Immature natural killer cell (primary cell): ENCODE measurements around the gene ERCC1. TPM values are rescaled to one million over a fixed set of nuclear protein-coding genes. Genes with fewer than 3 reads are reported as not detected.
A peak's percentile ranks its signal among the peaks of the same experiment; 100 is the strongest.

ENCODE experiments used
- DNase-seq, 3 donors: peaks; one replicate each; pipeline ENCODE4 v3.0.0; 2022; ENCODE audit warnings: mixed read lengths in 1 of 3
- H3K27ac Mint-ChIP-seq, 6 donors: one replicate each; pipeline ENCODE4 v1.8.0; 2020; ENCODE audit warnings: mixed read lengths in 6 of 6, mild to moderate bottlenecking in 5 of 6, inconsistent platforms in 4 of 6, moderate library complexity in 3 of 6
- H3K27me3 Mint-ChIP-seq, 3 donors: one replicate each; pipeline ENCODE4 v1.8.0; 2020 to 2021; ENCODE audit warnings: low read depth in 3 of 3, mild to moderate bottlenecking in 3 of 3, mixed read lengths in 3 of 3, moderate library complexity in 3 of 3, inconsistent platforms in 1 of 3
- H3K36me3 Mint-ChIP-seq, 3 donors: one replicate each; pipeline ENCODE4 v1.8.0; 2020; ENCODE audit warnings: mixed read lengths in 3 of 3, inconsistent platforms in 2 of 3, mild to moderate bottlenecking in 2 of 3
- H3K4me1 Mint-ChIP-seq, 2 donors: one replicate each; pipeline ENCODE4 v1.8.0; 2020; ENCODE audit warnings: inconsistent platforms in 2 of 2, mild to moderate bottlenecking in 2 of 2, mixed read lengths in 2 of 2, moderate library complexity in 1 of 2
- H3K4me3 Mint-ChIP-seq, 5 donors: one replicate each; pipeline ENCODE4 v1.8.0; 2020; ENCODE audit warnings: mild to moderate bottlenecking in 5 of 5, mixed read lengths in 5 of 5, inconsistent platforms in 3 of 5, moderate library complexity in 3 of 5
- H3K9me3 Mint-ChIP-seq, 6 donors: one replicate each; pipeline ENCODE4 v1.8.0; 2020; ENCODE audit warnings: mild to moderate bottlenecking in 6 of 6, mixed read lengths in 6 of 6, inconsistent platforms in 4 of 6, moderate library complexity in 3 of 6
- polyA plus RNA-seq, 3 donors: library from polyadenylated mRNA; unstranded; fragments of 300-500 nt; fragmentation: Illumina TruSeq; gene quantifications; one replicate each; pipeline ENCODE4 v1.2.3, GENCODE V29; 2021

ERCC1 gene
- polyA plus RNA-seq, 3 donors from 2014 or later: 50.8 to 62.2 (median 54.5) TPM

DNA sequence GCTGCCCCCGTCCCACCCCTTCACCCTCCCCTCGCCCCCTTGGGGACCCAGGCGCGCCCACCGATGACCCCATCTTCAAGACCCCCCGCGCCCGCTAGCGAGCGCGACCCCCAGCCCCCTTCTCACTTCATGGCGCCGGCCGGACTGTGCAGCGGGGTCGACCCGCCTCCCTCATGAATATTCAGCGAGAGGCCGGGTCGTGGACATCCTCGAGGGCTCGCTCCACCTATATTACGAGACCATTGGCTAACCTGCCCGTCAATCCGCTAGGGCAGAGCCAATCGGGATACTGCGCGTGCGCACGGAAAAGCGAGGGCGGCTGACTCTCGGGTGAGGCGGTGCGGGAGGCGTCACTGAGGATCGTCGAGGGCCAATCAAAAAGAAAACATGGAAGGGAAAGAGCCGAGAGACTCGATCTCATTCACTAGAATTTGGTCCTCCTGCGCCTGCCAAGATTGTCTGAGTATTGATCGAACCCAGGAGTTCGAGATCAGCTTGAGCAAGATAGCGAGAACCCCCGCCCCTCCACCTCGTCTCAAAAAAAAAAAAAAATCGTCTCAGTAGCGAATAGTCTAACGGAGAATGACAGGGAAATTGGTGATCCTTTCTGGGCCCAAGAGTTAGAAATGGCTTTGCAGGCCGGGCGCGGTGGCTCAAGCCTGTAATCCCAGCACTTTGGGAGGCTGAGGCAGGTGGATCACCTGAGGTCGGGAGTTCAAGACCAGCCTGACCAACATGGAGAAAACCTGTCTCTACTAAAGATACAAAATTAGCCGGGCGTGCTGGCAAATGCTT lies 53.1 kb downstream of the ERCC1 start, which contains the start of gene ERCC2:
TSS of gene ERCC2 (minus strand) at position 164 of the 795 bp plus-strand sequence. CDS start at position 131, 33 bp downstream.
- Mint-ChIP-seq H3K4me1 (peaks cover 11 to 18% of the 10 kb centered on the region in 2 donors), H3K27ac (peak within 1 kb of the TSS; percentile 90 to 98 (median 98)), H3K4me3 (peak within 1 kb of the TSS; percentile 93 to 98 (median 94)), H3K36me3 (no peaks in the 10 kb centered on the region), H3K27me3 (peaks cover 1 to 7% (median 4%) of the 10 kb centered on the region in 3 donors), H3K9me3 (no peaks in the 10 kb centered on the region)
- DNase-seq: peak; percentile 100

DNA sequence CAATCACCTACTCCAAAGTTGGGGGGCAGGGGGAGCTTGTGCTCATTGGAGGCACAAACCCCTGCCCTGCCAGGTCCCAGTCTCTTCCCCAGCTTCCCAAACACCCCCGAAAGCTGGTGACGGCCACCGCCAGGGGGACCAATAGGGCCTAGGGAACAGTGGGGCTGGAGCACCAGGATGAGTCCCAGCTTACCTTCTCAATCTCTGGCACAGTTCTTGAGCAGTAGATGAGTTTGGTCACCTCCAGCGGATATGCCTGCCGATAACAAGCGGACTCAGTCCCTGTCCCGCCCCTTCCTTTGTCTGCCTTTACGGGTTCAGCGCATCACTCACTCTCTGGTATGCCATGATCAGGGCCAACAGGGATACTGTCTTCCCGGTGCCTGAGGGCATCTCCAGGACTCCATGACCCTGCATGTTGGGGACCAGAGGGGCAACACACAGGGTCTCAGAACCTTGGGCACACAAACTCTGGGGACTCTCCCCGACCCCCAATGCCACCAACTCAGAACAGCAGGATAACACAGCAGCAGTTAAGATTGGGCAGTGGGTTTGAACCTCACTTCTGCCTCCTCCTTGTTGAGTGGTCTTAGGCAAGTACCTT lies 54.9 kb downstream of the ERCC1 start:
- peaks cover 11 to 18% of the 10 kb centered on the region in 2 donors for H3K4me1 Mint-ChIP-seq
- peaks cover 1 to 7% (median 2%) of the 10 kb centered on the region in 3 donors for H3K27me3 Mint-ChIP-seq
- H3K4me3 Mint-ChIP-seq: peak overlapping the region; percentile 34 to 70 (median 60)
- no peaks in the 10 kb centered on the region for H3K36me3 Mint-ChIP-seq
- DNase-seq: no peak
- H3K9me3 Mint-ChIP-seq: no peaks in the 10 kb centered on the region
- peak overlapping the region in 2 of 6 donors; percentile 15 to 21 for H3K27ac Mint-ChIP-seq

DNA sequence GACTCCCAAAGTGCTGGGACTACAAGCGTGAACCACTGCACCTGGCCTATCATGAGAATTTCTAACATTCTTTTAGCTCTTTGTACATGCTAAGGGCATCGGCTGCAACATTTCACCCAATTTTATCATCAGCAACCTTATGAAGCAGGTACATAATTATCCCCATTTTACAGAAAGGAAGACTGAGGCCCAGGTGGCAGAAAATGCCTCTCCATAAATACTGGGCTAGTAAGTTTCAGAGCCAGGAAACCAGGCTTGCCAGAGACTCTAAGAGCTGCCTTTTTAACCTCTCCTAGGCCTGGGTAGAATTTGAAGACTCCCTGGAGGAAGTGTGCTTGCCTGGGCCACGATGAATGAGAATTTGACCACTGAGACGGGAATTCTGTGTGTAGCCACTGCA lies 55.6 kb downstream of the ERCC1 start:
- H3K9me3 Mint-ChIP-seq: no peaks in the 10 kb centered on the region
- peak overlapping the region in 3 of 5 donors; percentile 30 to 46 (median 44) for H3K4me3 Mint-ChIP-seq
- no peaks in the 10 kb centered on the region for H3K36me3 Mint-ChIP-seq
- H3K27me3 Mint-ChIP-seq: peaks cover 1 to 7% (median 2%) of the 10 kb centered on the region in 3 donors
- no peak for DNase-seq
- peak overlapping the region in 1 of 6 donors; percentile 19 for H3K27ac Mint-ChIP-seq
- peaks cover 11 to 18% of the 10 kb centered on the region in 2 donors for H3K4me1 Mint-ChIP-seq

DNA sequence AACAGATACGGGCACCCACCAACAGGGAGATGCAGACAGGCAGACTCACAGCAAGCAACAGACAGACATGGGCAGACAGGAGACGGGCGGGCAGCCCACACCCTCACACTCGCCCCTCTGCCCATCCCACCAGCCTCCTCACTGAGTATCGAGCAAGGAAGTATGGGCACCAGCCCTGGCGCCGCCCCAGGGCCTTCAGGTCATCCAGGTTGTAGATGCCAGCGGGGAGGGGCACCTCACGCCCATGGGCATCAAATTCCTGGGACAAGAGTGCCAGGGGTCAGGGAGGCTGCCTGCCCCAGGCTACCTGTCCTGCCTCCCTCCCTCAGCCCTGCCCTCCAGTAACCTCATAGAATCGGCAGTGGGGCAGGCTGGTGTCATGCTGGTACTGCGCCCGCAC lies 59.0 kb downstream of the ERCC1 start:
- Mint-ChIP-seq H3K9me3 (no peaks in the 10 kb centered on the region), H3K4me3 (no peak overlapping the region), H3K27ac (no peak overlapping the region), H3K4me1 (peaks cover 3 to 11% of the 10 kb centered on the region in 2 donors), H3K36me3 (peaks cover 0 to 11% (median 4%) of the 10 kb centered on the region in 3 donors), H3K27me3 (no peaks in the 10 kb centered on the region)
- DNase-seq: no peak

DNA sequence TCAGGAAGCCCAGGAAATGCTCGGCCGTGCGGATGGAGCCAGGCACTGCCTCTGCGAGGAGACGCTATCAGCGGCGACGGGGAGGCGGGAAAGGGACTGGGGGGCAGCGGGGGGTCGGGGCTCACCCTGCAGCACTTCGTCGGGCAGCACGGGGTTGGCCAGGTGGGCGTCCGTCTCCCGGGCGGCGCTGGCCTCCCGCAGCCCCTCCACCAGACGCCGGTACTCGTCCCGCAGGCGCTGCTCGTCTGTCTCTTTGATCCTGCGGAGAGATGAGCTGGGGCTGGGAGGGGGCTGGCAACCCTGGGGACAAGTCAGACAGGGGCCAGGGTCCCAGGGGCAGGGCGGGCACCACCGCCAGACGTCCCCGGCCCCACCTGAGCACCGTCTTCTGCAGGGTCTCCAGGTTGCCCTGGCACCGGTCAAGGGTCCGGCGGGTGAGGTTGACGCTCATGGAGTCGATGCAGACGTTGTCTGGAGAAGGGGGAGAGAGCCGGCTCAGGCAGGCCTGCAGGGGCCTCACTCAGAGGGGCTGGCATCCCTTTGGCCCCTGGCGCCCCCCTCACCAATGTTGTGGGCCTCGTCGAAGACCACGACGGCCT lies 59.8 kb downstream of the ERCC1 start:
- DNase-seq: no peak
- Mint-ChIP-seq H3K27me3 (no peaks in the 10 kb centered on the region), H3K4me1 (peaks cover 3 to 8% of the 10 kb centered on the region in 2 donors), H3K27ac (no peak overlapping the region), H3K4me3 (no peak overlapping the region), H3K9me3 (no peaks in the 10 kb centered on the region), H3K36me3 (peaks cover 1 to 14% (median 5%) of the 10 kb centered on the region in 3 donors)

DNA sequence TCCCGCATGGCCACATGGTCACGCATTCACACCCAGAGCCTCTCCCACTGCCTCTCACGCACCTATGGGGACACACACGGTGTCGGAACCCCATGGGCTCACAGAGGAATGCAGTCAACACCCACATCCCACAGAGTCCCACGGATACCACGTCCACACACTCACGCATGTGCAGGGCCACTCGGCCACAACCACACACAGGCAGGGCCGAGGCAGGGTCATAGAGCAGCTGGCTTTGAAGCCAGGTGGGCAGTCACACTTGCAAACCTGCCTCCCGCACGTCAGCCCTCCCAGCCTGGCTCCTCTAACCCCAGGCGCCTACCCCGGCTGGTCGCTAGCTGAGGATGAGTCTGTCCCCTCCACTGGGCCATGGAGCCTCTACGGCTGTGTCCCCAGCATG lies 61.4 kb downstream of the ERCC1 start:
- Mint-ChIP-seq H3K9me3 (no peaks in the 10 kb centered on the region), H3K36me3 (peaks cover 6 to 25% (median 17%) of the 10 kb centered on the region in 3 donors), H3K4me3 (no peak overlapping the region), H3K27ac (no peak overlapping the region), H3K27me3 (no peaks in the 10 kb centered on the region), H3K4me1 (no peaks in the 10 kb centered on the region)
- DNase-seq: no peak

DNA sequence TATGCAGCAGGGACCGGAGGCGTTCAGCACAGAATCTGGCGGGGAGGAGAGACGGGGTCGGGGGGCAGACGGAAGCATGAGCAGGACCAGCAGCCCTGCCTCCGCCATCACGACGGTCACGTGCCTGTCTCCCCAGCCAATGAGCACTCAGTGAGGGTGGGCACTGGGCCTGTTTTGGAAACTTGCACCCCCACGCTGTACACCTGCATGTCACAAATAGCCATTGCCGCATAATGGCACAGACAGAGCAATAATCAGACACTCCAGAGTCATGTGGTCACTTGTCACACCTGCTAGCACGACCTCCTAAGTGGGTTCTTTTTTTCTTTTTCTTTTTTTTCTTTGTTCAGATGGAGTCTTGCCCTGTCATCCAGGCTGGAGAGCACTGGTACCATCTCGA lies 62.1 kb downstream of the ERCC1 start:
- no peaks in the 10 kb centered on the region for H3K4me1 Mint-ChIP-seq
- no peaks in the 10 kb centered on the region for H3K27me3 Mint-ChIP-seq
- peaks cover 6 to 25% (median 17%) of the 10 kb centered on the region in 3 donors for H3K36me3 Mint-ChIP-seq
- no peak for DNase-seq
- H3K4me3 Mint-ChIP-seq: no peak overlapping the region
- no peaks in the 10 kb centered on the region for H3K9me3 Mint-ChIP-seq
- no peak overlapping the region for H3K27ac Mint-ChIP-seq

DNA sequence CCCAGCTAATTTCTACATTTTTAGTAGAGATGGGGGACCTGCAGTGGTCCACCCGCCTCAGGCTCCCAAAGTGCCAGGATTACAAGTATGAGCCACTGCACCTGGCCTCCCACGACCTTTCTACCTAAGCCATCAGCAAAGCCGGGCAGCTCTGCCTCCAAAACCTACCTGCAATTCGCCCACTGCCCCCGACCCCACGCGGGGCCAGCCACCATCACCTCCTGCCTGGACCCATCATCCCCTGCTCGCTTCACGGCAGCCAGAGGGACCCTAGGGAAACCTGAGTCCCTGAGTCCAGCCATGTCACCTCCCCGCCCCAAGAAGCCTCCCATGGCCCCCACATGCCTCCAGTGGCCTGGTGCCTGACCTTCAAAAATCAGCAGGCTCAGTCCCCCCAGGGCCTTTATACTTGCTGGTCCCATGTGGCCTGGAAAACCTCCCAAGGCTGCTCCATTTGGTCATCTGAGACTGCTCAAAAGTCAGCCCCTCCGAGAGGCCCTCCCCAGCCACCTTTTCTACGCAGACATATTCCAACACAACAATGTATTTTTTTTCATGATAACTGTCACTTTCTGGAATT lies 65.4 kb downstream of the ERCC1 start:
- no peak for DNase-seq
- H3K4me3 Mint-ChIP-seq: no peak overlapping the region
- H3K27me3 Mint-ChIP-seq: no peaks in the 10 kb centered on the region
- H3K9me3 Mint-ChIP-seq: no peaks in the 10 kb centered on the region
- no peak overlapping the region for H3K27ac Mint-ChIP-seq
- peaks cover 6 to 33% (median 21%) of the 10 kb centered on the region in 3 donors for H3K36me3 Mint-ChIP-seq
- H3K4me1 Mint-ChIP-seq: peaks cover 0 to 2% of the 10 kb centered on the region in 2 donors

DNA sequence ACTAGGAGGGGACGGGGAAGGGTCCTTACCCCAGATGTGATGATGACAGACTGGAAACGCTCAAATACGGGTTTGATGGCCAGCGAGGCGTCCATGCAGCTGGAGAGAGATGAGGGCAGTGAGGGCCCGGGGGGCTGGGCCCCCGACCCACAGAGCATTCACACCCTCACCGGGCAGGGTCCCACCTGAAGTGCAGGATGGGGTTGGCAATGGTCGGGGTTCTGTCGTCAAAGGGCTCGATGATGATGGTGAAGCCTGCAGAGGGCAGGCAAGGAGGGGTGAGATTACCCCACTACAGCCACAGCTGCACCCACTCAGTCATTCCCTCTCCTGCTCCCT lies 66.3 kb downstream of the ERCC1 start:
- Mint-ChIP-seq H3K9me3 (no peaks in the 10 kb centered on the region), H3K36me3 (peaks cover 6 to 35% (median 22%) of the 10 kb centered on the region in 3 donors), H3K27me3 (no peaks in the 10 kb centered on the region), H3K4me1 (peaks cover 0 to 2% of the 10 kb centered on the region in 2 donors), H3K27ac (peak overlapping the region in 1 of 6 donors; percentile 31), H3K4me3 (no peak overlapping the region)
- no peak for DNase-seq

Other genes with a start within 250 kb of the ERCC1 start
- gene TRAPPC6A, start 245.7 kb downstream of the ERCC1 start, polyA plus RNA-seq: 100 to 1,000 TPM; 132 to 193 (median 166) TPM
- gene BLOC1S3, start 245.1 kb downstream of the ERCC1 start, polyA plus RNA-seq: 10 to 100 TPM in 1 of 3 donors, 1 to 10 TPM in 2; 2.9 to 22.4 (median 8.5) TPM
- not detected for gene EXOC3L2, start 178.5 kb downstream of the ERCC1 start, polyA plus RNA-seq
- gene MARK4, start 172.6 kb downstream of the ERCC1 start, polyA plus RNA-seq: 1 to 10 TPM in 1 of 3 donors, not detected in 2; 1.6 TPM
- gene CKM, start 101.0 kb downstream of the ERCC1 start, polyA plus RNA-seq: not detected
- not detected for gene KLC3, start 83.2 kb downstream of the ERCC1 start, polyA plus RNA-seq
- 1 to 10 TPM; 2.4 to 8.7 (median 3.1) TPM for gene ERCC2, start 53.3 kb downstream of the ERCC1 start, polyA plus RNA-seq
- gene PPP1R13L, start 18.8 kb downstream of the ERCC1 start, polyA plus RNA-seq: under 1 TPM in 2 of 3 donors, not detected in 1; 0.08 to 0.84 TPM
- gene POLR1G, start 17.3 kb downstream of the ERCC1 start, polyA plus RNA-seq: 1 to 10 TPM in 1 of 3 donors, under 1 TPM in 2; 0.43 to 2.3 (median 0.77) TPM
- gene FOSB, start 44.1 kb upstream of the ERCC1 start, polyA plus RNA-seq: 10 to 100 TPM; 11.6 to 30.1 (median 11.6) TPM
- under 1 TPM in 2 of 3 donors, not detected in 1; 0.48 to 0.80 TPM for gene RTN2, start 73.1 kb upstream of the ERCC1 start, polyA plus RNA-seq
- gene PPM1N, start 74.5 kb upstream of the ERCC1 start, polyA plus RNA-seq: 1 to 10 TPM; 3.9 to 5.7 (median 4.0) TPM
- 100 to 1,000 TPM in 1 of 3 donors, 10 to 100 TPM in 2; 91.2 to 126 (median 93.4) TPM for gene VASP, start 83.6 kb upstream of the ERCC1 start, polyA plus RNA-seq
- gene OPA3, start 160.9 kb upstream of the ERCC1 start, polyA plus RNA-seq: 10 to 100 TPM in 1 of 3 donors, 1 to 10 TPM in 1, not detected in 1; 3.3 to 18.4 TPM
- gene GPR4, start 178.3 kb upstream of the ERCC1 start, polyA plus RNA-seq: not detected
- gene EML2, start 215.5 kb upstream of the ERCC1 start, polyA plus RNA-seq: 10 to 100 TPM; 11.9 to 24.7 (median 14.2) TPM
- gene GIPR, start 244.3 kb upstream of the ERCC1 start, polyA plus RNA-seq: under 1 TPM in 2 of 3 donors, not detected in 1; 0.18 to 0.34 TPM